OCI-LY7 (cell line): ENCODE results near the gene MPV17. TPM values are rescaled to one million over a fixed set of nuclear protein-coding genes. Genes with fewer than 3 reads are reported as not detected.
"Not testable (repeated sequence)": the region's sequence is repeated elsewhere in the genome, so short reads cannot be mapped to it uniquely, and the experiment has no call there.

ENCODE experiments used
- BruUV-seq: library from RNA; stranded (reverse); fragments of 400-500 nt; replicated peaks from 2 replicates; lab custom pipeline; 2021; lab: Mats Ljungman, UMichigan
- CTCF ChIA-PET: fragments of 300-600 bp; sonication (Branson Sonifier 250); formaldehyde crosslinking; loops from one replicate; lab custom pipeline; 2022; ENCODE audit warnings: antibody characterized with exemption; ENCODE audit not compliant: unreplicated experiment; lab: Charles Lee
- POLR2A ChIA-PET: fragments of 300-600 bp; sonication (Branson Sonifier 250); formaldehyde crosslinking; loops from one replicate; lab custom pipeline; 2022; ENCODE audit warnings: antibody characterized with exemption; lab: Charles Lee
- DNase-seq: peaks from one replicate; pipeline ENCODE4 v3.0.0-alpha.2; 2015; ENCODE audit warnings: low spot score
- H2AFZ ChIP-seq: fragments of 200-600 bp; sonication (generic), shearing (Covaris generic); 2 replicates; pipeline ENCODE4 v1.6.1; 2014; ENCODE audit warnings: mild to moderate bottlenecking, antibody characterized with exemption, low read length, moderate library complexity
- H3K27ac ChIP-seq: fragments of 200-600 bp; sonication (generic); 2 replicates; pipeline ENCODE4 v1.5.1; 2014; ENCODE audit warnings: mixed run types, low read depth, mild to moderate bottlenecking, moderate library complexity, low read length, inconsistent platforms; ENCODE audit not compliant: poor library complexity, severe bottlenecking
- H3K36me3 ChIP-seq: fragments of 200-600 bp; sonication (generic); 2 replicates; pipeline ENCODE4 v1.6.1; 2014; ENCODE audit warnings: mild to moderate bottlenecking, antibody characterized with exemption, low read length, moderate library complexity, mixed read lengths; ENCODE audit not compliant: insufficient read depth
- H3K4me1 ChIP-seq: fragments of 200-600 bp; sonication (generic); 2 replicates; pipeline ENCODE4 v1.5.1; 2014; ENCODE audit warnings: mild to moderate bottlenecking, low read length; ENCODE audit not compliant: insufficient read depth, poor library complexity, severe bottlenecking
- H3K4me2 ChIP-seq: fragments of 200-600 bp; sonication (generic); 2 replicates; pipeline ENCODE4 v1.6.1; 2014; ENCODE audit warnings: mild to moderate bottlenecking, low read length
- H3K4me3 ChIP-seq: fragments of 200-600 bp; sonication (generic); 2 replicates; pipeline ENCODE4 v1.5.1; 2014; ENCODE audit warnings: mild to moderate bottlenecking, low read depth, low read length; ENCODE audit not compliant: poor library complexity, severe bottlenecking
- H3K79me2 ChIP-seq: fragments of 200-600 bp; sonication (generic); 2 replicates; pipeline ENCODE4 v1.6.1; 2016; ENCODE audit warnings: low read depth, mild to moderate bottlenecking, low read length, moderate library complexity, mixed read lengths; ENCODE audit not compliant: insufficient read depth
- H3K9me2 ChIP-seq: fragments of 200-600 bp; sonication (generic); 2 replicates; pipeline ENCODE4 v1.6.1; 2016; ENCODE audit warnings: mild to moderate bottlenecking, low read length, mixed read lengths; ENCODE audit not compliant: insufficient read depth
- H3K9me3 ChIP-seq: fragments of 200-600 bp; sonication (generic); 2 replicates; pipeline ENCODE4 v1.6.1; 2014; ENCODE audit warnings: mild to moderate bottlenecking, mixed run types, low read length, mixed read lengths
- H4K20me1 ChIP-seq: fragments of 200-600 bp; sonication (generic); 2 replicates; pipeline ENCODE4 v1.6.1; 2014; ENCODE audit warnings: mild to moderate bottlenecking, antibody characterized with exemption, low read length, moderate library complexity, mixed read lengths; ENCODE audit not compliant: insufficient read depth
- CTCF ChIP-seq: fragments of 200-600 bp; sonication (generic); conservative IDR thresholded peaks from 2 replicates; pipeline ENCODE4 v1.5.1; 2014; ENCODE audit warnings: mild to moderate bottlenecking, antibody characterized with exemption, low read length, moderate library complexity, mixed read lengths
- intact Hi-C: fragments of 100-400 bp; cut with micrococcal nuclease; formaldehyde crosslinking; loops from one replicate; pipeline ENCODE4 v1.10.0; 2022; ENCODE audit not compliant: unreplicated experiment
- total RNA-seq, 2 experiments: library from RNA; depleted of rRNA in 1 of 2; stranded (reverse); fragments of >200 nt in 1 of 2; shearing (Covaris generic) in 1 of 2; gene quantifications; 2 replicates each; pipeline ENCODE4 v1.2.3, GENCODE V29; 2014 to 2022

The MPV17 gene
- total RNA-seq, 2 experiments from 2014 or later, result 63.9 to 109 TPM

- CTCF ChIA-PET, result interaction anchor here (0.7 kb wide), 1 partner anchor 671 kb away, joined by 3 read pairs; no protein-coding TSS in a partner anchor
- Histone ChIP-seq H3K36me3 (no peaks in the 10 kb centered on the region), H3K79me2 (no peaks in the 10 kb centered on the region), H3K4me2 (no peak within 1 kb of the TSS), H3K27ac (no peak within 1 kb of the TSS), H4K20me1 (no peaks in the 10 kb centered on the region), H3K4me3 (no peak within 1 kb of the TSS), H3K9me3 (no peaks in the 10 kb centered on the region), H2AFZ (no peak within 1 kb of the TSS), H3K9me2 (no peaks in the 10 kb centered on the region), H3K4me1 (peaks cover 48% of the 10 kb centered on the region)
- no peak for DNase-seq
- POLR2A ChIA-PET, result interaction anchor here (0.6 kb wide), 1 partner anchor 59 kb away, joined by 3 read pairs; no protein-coding TSS in a partner anchor
- intact Hi-C loops, result no loop called here
- no peak for TF ChIP-seq CTCF
- BruUV-seq, result no TSS peak
Measured at GRCh38 chr2:27275211-27276150, 47.4 kb downstream of the MPV17 start, which contains the start of gene DNAJC5G. Gene DNAJC5G (plus strand): TSS chr2:27275433. CDS start chr2:27276729, 1,296 bp downstream.

GRCh38 chr2:27272537-27273522 lies 50.1 kb downstream of the MPV17 start:
- H3K79me2 ChIP-seq, intact Hi-C loops, H3K27ac ChIP-seq, H3K9me3 ChIP-seq, H3K4me3 ChIP-seq, BruUV-seq, H2AFZ ChIP-seq, H3K36me3 ChIP-seq, H4K20me1 ChIP-seq, DNase-seq, H3K9me2 ChIP-seq, H3K4me2 ChIP-seq: not testable (repeated sequence)
- POLR2A ChIA-PET, result interaction anchor here (0.6 to 1.9 kb wide), 11 partner anchors 9 to 184 kb away, joined by 3 to 9 read pairs (median 3); partner anchors contain the start of gene TRIM54
- CTCF ChIA-PET, result interaction anchor here (1.4 kb wide), 1 partner anchor 19 kb away, joined by 4 read pairs; no protein-coding TSS in a partner anchor
- peaks cover 39% of the 10 kb centered on the region for H3K4me1 ChIP-seq
